ENCODE data around the gene RND3. TPM values are rescaled to one million over a fixed set of nuclear protein-coding genes. Genes with fewer than 3 reads are reported as not detected.
A peak's percentile ranks its signal among the peaks of the same experiment; 100 is the strongest.

Gene RND3
- total RNA-seq, 1 donor from 2014 or later = 164 TPM

DNA sequence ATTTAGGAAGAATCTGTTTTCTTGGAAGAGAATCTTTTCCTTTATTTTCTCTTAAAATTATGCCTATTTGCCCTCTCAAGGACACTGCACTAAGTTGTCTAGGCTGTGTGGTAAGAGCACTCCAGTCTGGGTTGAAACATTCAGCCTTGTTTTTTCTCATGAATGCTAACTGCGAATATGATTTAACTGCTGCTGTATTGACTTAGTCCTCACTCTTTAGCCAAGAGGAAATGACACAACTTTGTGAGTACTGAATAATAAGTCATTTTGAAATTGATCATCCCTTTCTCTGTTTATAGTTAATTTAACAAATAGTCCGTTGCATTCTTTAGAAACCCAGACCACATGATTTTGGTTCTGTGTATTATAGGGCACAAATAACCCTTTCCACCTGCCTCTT lies 4.5 kb upstream of the RND3 start:
- DNase-seq = no peak

DNA sequence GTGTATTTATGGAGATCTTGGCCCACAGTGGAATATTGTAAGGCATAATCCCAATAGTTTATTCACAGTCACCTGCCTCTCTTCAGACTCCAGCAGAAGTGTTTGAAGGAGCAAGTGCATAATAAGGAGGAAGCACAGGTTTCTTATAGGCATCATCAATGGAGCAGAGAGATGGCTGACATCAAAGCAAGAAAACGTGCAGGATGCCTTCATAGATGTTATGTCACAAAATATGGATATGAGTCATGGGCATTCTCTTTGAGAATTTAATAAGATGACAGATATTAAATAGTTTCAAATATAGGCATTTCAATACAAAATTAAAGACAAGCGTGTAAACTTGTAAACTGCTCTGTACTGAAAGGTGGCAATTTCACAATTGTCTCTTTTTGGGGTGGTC lies 4.0 kb upstream of the RND3 start:
- no peak for DNase-seq

DNA sequence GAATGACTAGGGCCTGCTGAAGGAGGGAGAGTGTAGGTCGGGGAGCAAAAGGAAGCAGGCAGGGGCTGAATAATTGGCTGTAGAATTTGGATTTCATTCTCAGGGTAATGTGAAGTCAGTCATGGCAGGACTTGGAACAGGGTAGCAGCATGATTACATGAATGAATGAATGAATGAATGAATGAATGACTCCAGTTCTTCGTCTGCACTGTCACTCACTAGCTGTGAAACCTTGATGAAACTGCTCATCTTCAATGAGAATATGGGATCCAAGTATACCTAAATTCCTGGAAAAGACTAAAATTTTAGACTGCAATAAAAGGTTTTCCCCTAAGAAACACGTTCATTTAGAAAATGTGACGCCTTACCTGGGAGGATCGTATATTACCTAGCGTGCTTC lies 3.0 kb upstream of the RND3 start:
- DNase-seq = no peak

DNA sequence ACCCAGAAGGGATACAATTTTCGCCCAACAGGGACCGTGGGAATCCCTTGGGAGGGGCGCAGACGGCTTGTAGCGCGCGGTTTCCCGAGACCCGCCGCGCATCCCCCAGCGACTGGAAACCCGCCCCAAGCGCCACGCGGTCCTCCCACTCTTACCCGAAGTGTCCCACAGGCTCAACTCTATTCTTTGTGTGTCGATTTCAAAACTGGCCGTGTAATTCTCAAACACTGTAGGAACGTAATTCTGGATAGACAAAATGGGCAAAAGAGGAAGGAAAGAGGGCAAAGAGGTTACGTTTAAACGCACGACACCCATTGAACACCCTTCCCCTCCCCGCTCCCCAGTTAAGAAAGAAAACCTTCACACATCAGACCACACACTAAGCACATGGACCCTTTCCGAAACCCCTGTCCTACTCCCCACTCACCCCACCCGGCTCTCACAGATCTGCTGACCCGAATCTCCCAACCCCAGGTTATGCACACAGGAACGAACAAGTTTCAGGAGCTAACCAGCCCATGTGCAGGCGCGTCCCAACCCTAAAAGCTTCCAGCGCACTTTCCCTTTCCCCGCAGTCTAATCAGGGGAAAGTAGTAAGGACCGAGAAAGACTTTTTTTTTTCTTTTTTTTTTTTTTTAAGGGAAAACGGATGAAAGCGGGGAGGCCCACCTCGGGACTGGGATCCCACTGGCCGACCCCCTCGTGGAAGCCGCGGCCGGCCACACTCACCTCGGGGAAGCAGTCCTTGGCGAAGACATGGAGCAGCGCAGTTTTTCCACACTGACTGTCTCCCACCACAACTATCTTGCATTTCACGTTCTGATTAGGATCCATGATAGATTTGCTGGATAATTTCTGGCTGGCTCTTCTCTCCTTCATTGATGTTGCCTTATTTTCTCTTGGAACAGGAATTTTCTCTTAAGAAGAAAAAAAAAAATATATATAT lies 655 bp downstream of the RND3 start:
- no peak for DNase-seq

DNA sequence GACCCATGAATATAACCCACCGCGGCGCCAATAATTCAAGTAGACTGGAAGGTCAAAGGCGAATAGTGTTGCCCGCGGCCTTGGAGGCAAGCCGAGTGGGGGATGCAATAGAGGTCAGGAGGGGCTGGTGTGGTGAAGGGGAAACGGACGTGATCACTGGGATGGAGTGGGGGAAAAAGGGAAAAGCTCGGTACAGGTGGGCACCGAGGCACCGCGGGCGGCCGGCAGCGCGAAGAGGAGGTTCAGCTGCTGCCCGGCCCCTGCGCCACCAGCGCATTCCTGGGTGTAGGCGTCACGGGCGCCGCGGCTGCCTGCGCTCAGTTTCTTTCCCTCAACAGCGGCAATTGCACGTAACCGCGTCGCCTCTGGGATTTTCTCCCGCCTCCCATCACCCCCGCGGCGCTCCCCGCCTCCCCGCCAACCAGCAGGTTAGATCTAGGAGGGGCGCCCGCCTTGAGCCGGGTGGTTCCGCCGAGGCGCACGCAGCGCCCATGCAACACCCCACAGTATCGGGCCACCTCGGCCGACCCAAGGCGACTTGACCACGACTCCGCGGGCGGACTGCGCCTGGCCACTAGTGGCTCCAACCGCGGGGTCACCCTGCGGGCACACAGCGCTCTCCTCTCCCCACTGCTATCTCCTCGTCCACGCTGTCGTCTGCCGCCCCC lies 1.5 kb downstream of the RND3 start:
- peak; percentile 26 for DNase-seq

DNA sequence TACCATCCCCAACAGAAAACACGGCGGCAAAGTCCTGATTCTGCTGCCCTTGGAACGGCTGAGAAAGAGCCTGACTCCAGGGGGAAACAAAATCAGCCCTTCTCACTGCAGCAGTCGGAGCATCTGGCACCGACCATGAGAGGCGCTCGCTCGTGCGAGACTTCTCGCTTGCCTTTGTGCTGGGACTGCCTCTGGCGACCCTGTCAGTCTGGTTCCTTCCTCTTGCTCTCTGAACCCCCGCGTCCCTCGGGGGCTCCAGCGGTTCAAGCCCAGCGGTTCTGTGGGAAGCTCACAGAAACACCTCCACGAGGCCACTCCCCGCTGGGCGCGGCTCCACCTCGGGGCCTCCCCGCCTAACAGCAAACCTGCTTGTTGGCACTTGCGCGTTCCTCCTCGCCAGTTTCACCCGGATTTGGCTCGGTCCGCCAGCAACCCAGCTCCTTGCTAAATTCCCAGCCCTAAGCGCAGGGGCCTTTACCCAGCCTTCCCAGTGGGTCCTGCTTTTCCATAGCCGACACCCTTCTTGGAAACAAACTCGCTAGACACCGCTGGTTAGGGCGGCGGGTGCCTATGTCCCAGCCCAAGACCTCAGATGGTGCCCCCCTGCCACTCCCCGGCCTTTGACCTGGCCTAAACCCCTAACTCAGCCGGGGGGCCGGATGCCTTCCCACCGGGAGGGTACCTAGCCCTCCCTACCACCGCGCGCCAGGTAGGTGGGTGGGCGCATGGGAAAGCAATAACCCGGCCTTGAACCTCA lies 2.2 kb downstream of the RND3 start:
- DNase-seq = peak; percentile 48

DNA sequence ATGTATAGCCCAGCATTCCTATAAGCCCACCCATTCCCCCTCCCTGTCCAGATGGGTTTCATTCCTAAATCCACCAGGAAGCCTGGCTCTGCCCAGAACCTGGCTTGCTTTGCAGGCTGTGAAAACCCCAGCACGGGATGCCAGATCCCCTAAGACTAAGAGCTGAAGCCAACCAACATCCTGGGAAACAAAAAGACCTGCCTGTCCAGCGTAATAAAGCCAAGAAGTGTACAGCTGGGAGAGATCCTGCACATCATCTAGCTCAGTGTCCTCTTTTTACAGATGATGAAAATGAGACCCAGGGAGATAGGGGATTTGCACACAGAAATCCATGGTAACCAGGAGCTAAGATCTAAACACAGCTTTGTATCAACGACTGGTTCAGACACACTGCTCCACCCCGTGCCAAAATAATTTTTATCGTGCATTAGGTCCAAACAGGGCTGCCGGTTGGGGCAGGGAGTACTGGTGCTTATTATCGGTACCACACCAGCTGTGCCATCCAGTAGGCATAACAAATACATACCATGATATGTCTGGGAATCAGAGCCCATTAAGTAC lies 2.9 kb downstream of the RND3 start:
- no peak for DNase-seq

DNA sequence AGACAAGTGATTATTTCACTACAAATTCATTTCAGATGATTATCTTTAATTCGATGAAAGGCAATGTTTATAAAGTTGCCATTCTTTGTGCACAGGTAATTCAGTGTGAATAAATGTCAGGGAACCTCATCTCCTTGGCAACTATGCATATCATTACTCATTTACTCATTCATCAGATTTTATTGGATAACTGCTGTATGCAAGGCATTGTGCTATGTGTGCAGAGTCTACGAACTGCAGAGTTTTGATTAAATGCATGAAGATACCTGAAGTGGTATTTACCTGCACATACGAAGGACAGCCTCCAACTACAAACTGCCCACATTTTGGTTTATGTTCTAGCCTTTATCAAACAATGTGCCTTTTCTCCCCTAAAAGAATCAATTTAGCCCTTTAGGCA lies 3.5 kb downstream of the RND3 start:
- no peak for DNase-seq

DNA sequence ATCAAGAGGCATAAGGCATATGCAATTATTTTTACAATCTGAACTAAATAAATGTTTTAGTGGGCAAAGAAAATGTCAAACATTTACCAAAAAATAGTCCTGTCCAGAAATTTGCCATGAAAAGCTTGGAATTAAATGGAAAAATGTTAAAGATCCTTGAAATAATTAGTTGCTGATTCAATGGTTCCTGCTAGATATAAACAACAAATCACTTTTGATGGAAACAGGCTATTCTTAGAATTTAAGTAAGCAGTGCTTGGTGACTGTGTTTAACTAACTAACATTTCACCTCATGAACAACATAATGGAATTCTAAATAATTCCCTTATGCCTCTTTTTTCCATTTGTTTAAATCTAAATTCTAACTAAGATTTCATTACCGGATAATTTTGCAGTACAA lies 3.9 kb downstream of the RND3 start:
- no peak for DNase-seq

DNA sequence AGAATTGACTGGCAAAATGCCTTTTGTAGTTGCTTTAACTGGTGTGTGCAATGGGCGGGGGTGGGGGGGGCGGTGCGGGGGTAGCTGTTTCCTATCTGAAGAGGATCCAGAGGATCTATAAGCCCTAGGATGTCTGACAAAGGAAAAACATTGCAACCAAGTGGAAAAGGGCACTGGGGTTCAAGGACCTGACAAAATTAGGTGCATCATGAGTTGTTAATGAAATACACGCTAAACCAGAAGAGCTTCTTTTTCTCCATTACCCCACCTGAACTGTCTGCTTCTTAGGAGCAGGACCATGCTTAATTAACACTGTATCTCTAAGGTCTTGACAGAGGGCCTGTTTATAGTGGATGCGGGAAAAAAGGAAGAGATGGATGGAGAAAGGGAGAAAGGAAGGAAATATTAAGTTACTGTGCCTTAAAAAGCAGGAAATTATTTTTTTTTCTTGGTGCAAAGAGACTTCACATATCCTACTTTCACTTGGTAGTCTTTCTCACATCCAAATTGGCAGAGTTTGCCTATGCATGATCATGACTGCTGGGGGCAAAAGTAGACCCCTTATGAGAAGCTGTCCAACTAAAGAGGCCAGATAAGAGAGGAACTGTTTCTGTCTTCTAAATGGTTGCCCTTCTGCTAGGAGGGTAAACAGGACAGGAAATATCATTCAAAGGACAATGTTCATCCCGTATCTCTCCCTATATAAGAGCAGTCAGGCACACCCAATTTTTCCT lies 4.6 kb downstream of the RND3 start:
- no peak for DNase-seq

DNA sequence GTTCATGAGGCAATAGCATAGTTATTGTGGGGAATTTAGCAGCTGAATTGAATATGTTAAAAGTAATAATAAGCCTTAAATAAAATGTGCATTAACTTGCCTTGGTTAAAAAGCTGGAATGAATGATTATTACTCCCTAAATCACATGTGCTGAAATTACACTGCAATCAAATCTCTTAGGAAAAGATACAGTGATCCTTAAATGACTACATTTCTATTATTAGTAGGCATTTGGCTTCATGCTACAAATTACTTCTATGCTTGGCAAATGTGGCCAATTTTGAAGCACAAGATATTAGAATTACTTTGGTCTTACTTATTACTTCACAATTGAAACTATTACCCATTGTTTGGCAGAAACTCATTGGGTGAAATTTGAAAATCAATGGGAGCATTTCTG lies 5.4 kb downstream of the RND3 start:
- DNase-seq = no peak

DNA sequence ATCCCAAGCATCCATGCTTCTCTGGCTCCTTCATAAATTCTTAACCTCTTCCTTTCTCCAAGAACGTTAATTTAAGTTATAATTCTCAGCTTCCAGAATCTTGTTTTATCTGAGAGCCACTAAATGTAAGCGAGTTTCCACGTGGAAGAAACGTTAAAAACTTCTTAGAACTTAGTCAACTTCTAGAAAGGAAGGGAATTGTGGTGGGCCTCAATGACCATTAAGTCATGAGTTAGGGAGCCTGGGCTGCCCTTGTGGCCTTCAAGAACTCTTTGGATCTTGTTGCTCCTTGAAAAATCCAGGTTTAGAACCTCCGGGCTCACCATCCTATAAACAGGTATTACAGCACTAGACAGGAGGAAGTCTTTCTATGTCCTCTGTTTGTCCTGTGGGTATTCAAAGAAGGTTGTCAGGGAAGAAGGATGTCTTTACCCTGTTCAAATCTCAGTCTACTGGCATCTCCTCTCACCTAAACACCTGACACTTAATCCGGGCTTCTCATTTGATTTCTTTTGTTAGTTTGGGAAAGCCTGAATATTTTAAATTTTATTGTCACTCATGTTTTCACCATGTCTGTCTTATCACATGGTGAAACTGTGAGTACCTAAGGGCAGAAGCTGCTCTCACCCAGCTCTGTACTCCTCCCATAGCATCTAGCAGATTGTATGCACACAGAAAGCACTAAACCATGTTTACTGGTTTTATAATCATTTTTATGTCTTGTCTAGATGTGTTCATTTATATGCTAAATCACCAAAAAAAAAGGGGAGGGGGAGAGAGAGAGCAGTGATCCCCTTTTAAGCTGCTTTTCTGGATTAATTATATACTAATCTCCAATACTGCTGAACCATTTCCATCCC lies 6.3 kb downstream of the RND3 start:
- no peak for DNase-seq

DNA sequence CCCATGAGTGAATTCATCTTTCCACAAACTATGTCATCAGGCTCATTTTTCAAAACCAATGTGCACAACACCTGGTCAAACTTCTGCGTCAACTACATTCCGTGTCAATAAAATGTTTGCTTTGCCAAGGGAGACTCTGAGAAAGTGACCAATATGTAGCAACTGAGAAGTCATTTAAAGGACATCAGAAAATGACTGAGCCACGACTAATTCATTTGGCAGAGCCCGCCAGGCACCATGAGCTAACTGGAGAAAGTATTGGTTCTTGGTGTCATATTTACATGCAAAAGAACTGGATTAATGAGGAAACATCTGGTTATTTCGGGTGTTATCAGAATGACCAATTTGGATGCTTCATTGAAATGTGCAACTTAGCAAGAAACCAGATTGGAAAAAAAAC lies 7.2 kb downstream of the RND3 start:
- DNase-seq = no peak

DNA sequence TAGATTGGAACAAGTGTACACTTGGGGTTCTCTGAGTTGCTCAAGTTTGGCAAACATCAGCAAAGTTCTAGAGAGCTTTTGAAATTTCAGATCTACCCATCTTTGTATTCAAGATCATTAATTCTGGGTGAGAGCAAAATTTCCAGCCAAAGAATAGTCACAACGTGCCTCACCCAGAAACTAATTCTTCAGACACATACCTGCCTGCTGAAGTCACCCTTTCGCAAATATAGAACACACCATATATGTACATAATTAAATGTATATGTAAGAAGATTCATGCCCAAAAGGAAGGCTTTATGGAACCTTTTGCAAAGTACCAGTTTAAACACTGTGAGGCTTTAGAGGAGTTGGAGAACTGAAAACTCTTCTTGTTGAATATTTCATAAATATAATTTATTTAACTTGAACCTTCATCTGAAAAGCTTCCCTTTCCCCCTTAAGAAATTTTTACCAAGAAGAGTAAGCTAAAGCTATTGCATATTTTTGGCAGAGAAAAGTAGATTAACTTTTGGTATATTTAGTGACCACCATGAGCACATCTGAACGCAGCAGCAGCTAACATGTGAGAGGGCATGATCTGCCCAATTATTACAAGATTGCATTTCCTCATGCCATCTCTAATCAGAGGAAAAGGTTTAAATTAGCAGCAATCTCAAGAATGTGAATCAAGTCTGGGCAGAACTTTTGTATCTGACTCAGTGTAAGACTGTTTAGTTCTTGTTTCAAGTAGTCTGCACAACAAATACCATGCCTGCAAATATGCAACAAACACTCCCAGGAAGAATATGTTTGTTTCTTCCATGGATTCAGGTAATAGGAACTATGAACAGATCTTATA lies 8.2 kb downstream of the RND3 start:
- DNase-seq = no peak

DNA sequence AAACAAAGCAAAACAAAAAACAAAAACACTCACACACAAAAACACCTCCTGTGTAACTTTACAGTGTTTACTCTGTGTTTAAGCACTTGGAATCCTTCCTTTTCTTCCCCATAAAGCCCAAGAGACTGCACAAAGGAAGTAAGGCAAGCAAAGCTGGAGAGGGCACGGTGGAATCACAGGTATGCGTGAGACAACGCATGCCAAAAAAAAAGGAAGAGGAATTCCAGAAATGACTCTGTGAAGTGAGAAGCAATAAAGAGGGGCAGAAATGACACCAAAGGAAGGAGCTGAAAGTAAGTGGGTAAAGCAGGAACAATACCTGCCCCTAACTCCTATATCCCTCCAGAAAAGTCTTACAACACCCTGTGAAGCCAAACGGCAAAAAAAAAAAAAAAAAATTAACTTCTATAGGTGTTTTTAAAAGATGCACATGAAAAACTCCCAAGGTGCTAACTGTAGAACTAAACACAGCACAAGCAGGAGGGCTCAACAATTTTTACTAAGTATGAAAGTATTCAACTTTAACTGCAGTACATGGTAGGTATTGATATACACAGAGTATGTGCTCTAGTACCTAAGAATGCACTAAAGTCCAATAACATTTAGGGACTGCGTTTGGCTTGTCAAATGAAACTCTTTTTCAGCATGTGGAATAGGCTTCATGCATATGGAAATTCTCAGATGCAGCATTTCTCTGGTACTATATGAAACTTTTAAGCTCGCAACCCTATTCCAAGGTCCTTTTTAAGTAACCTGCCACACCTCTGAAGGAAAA lies 9.1 kb downstream of the RND3 start:
- no peak for DNase-seq

DNA sequence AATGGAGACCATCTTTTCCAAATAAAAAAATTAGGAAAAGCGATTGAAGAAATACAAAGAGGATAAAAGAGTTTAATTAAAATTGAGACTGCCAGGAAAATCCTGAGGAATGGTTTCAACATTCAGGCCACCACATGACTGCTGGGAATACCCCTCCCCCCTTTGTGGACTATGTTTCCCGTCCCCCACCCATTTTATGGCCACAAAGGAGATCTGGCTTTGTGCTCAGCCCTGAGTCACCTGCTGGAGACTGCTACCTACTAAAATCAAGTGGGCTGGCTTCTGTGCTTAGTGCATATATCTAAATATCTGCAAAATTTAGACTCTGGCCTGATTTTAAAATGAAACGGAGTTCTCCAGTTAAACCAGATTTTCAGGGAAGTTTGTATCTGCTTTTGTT lies 10.1 kb downstream of the RND3 start:
- no peak for DNase-seq

DNA sequence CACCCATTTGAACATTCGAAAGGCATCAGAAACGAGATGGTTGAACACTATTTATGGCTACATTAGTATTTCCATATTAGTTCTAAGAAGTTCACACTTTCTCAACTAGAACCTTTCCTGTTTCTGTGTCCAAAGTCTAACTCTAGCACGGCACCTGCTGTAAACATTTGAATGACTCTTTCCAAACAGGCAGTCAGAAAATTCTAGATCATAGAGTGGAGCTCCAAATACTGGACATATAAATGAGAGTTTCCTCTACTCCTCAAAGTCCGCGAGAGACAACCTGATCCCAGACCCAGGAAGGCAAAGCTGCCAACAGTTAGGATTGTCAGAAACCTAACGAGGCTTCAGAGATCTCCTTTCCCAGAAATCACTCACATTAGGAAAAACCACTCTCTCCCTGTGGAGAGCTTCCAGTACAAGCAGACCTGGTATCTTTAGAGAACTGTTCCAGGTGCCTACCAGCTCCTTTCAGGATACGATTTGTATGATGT lies 10.6 kb downstream of the RND3 start:
- no peak for DNase-seq

DNA sequence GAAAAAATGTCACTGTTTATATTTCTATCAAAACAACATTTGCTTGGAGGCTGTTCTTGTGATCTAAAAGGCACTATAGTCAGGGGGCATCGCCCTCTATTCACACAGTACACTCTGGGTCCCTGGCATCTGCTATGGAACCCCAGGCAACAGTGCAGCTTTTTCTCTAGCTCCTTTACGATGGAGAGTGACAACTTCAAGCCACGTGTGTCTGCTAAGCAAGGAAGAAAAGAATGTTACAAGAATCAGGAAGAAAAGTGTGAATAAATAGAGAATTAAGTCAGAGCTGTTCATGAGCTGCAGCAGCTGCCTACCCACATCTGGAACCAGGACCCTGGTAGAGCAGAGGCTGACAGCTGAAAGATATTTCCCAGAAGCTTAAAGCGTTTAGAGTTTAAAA lies 11.2 kb downstream of the RND3 start:
- DNase-seq = no peak
